Heart left ventricle (tissue), 11 donors: ENCODE results near the gene FASN. TPM values are rescaled to one million over a fixed set of nuclear protein-coding genes. Genes with fewer than 3 reads are reported as not detected.

ENCODE experiments used
- polyA plus RNA-seq, 2 donors: library from polyadenylated mRNA; stranded (reverse); fragments of 200-250 nt; gene quantifications; one replicate each; pipeline ENCODE4 v1.2.3, GENCODE V29; 2013
- total RNA-seq, 9 donors: library from RNA; depleted of rRNA in 2 of 9; stranded (reverse); fragments of >200 nt in 2 of 9; fragmentation: NEBNext Ultra II Directional in 3 of 9; extraction: Animal tissue kit (Norgen Biotek cat#: 25700) in 3 of 9; gene quantifications; one replicate each; pipeline versions ENCODE4 v1.1.0 to v1.2.4, GENCODE V29; 2016 to 2023
- donor health status: ischemic (EF 13 %, LVEDD 7.1; RV severe dilation, severe dysfunction).
- donor health status: healthy with polysubstance abuse.
- donor health status: DM: no; HTN: yes; CAD: no.
- donor health status: DM: no; HTN: no; CAD: no.
- donor health status: ischemic (EF 25% LVEDD 5.7; RV mildly dilated, moderate dysfunction).
- donor health status: healthy.
- donor health status: DM: yes; HTN: yes; CAD: no.
- donor health status: PGD.
- donor health status: nonischemic (EF 23%, LVEDD 6.1; RV moderate dilation, normal function).

FASN gene
- total and polyA plus RNA-seq, 11 donors: 6.9 to 103 (median 18.9) TPM

Other genes with a start within 250 kb of the FASN start
- gene P4HB, start 237.7 kb downstream of the FASN start, total RNA-seq: 100 to 1,000 TPM; 280 to 763 (median 374) TPM
- gene P4HB, start 237.7 kb downstream of the FASN start, polyA plus RNA-seq: 100 to 1,000 TPM; 246 to 584 TPM
- gene ARHGDIA, start 226.9 kb downstream of the FASN start, total RNA-seq: 100 to 1,000 TPM in 6 of 9 donors, 10 to 100 TPM in 3; 81.4 to 268 (median 152) TPM
- gene ARHGDIA, start 226.9 kb downstream of the FASN start, polyA plus RNA-seq: 100 to 1,000 TPM in 1 of 2 donors, 10 to 100 TPM in 1; 81.7 to 296 TPM
- 10 to 100 TPM; 25.1 to 39.9 (median 32.4) TPM for gene ALYREF, start 206.7 kb downstream of the FASN start, total RNA-seq
- 10 to 100 TPM in 1 of 2 donors, 1 to 10 TPM in 1; 9.8 to 50.5 TPM for gene ALYREF, start 206.7 kb downstream of the FASN start, polyA plus RNA-seq
- gene ANAPC11, start 206.5 kb downstream of the FASN start, total RNA-seq: 100 to 1,000 TPM; 118 to 255 (median 143) TPM
- gene ANAPC11, start 206.5 kb downstream of the FASN start, polyA plus RNA-seq: 100 to 1,000 TPM; 283 to 329 TPM
- gene NPB, start 196.0 kb downstream of the FASN start, total RNA-seq: 1 to 10 TPM in 1 of 9 donors, under 1 TPM in 7, not detected in 1; 0.13 to 1.2 (median 0.50) TPM
- gene NPB, start 196.0 kb downstream of the FASN start, polyA plus RNA-seq: under 1 TPM; 0.29 to 0.61 TPM
- gene PCYT2, start 186.8 kb downstream of the FASN start, total RNA-seq: 10 to 100 TPM; 28.8 to 85.5 (median 46.2) TPM
- gene PCYT2, start 186.8 kb downstream of the FASN start, polyA plus RNA-seq: 10 to 100 TPM; 60.4 to 64.0 TPM
- 10 to 100 TPM in 2 of 9 donors, 1 to 10 TPM in 7; 3.6 to 13.2 (median 6.6) TPM for gene SIRT7, start 180.1 kb downstream of the FASN start, total RNA-seq
- gene SIRT7, start 180.1 kb downstream of the FASN start, polyA plus RNA-seq: 10 to 100 TPM in 1 of 2 donors, 1 to 10 TPM in 1; 7.1 to 12.0 TPM
- gene MAFG, start 170.5 kb downstream of the FASN start, total RNA-seq: 10 to 100 TPM; 14.3 to 30.5 (median 18.0) TPM
- gene MAFG, start 170.5 kb downstream of the FASN start, polyA plus RNA-seq: 10 to 100 TPM; 10.2 to 23.6 TPM
- gene PYCR1, start 160.9 kb downstream of the FASN start, total RNA-seq: 10 to 100 TPM in 2 of 9 donors, 1 to 10 TPM in 7; 1.8 to 12.2 (median 5.4) TPM
- gene PYCR1, start 160.9 kb downstream of the FASN start, polyA plus RNA-seq: 10 to 100 TPM in 1 of 2 donors, 1 to 10 TPM in 1; 3.4 to 30.7 TPM
- gene MYADML2, start 151.0 kb downstream of the FASN start, total RNA-seq: 10 to 100 TPM in 1 of 9 donors, 1 to 10 TPM in 7, under 1 TPM in 1; 0.31 to 11.2 (median 3.9) TPM
- gene MYADML2, start 151.0 kb downstream of the FASN start, polyA plus RNA-seq: 1 to 10 TPM in 1 of 2 donors, under 1 TPM in 1; 0.19 to 7.4 TPM
- 1 to 10 TPM in 2 of 9 donors, under 1 TPM in 4, not detected in 3; 0.25 to 1.6 (median 0.54) TPM for gene NOTUM, start 137.0 kb downstream of the FASN start, total RNA-seq
- under 1 TPM; 0.53 to 0.80 TPM for gene NOTUM, start 137.0 kb downstream of the FASN start, polyA plus RNA-seq
- 10 to 100 TPM; 15.1 to 27.8 (median 22.5) TPM for gene ASPSCR1, start 120.6 kb downstream of the FASN start, total RNA-seq
- 10 to 100 TPM; 39.2 to 43.6 TPM for gene ASPSCR1, start 120.6 kb downstream of the FASN start, polyA plus RNA-seq
- 10 to 100 TPM; 16.8 to 62.0 (median 23.8) TPM for gene CENPX, start 75.4 kb downstream of the FASN start, total RNA-seq
- gene CENPX, start 75.4 kb downstream of the FASN start, polyA plus RNA-seq: 100 to 1,000 TPM in 1 of 2 donors, 10 to 100 TPM in 1; 37.3 to 126 TPM
- gene LRRC45, start 74.9 kb downstream of the FASN start, total RNA-seq: 1 to 10 TPM; 2.9 to 7.5 (median 5.6) TPM
- 1 to 10 TPM; 5.1 to 8.6 TPM for gene LRRC45, start 74.9 kb downstream of the FASN start, polyA plus RNA-seq
- gene RAC3, start 66.6 kb downstream of the FASN start, total RNA-seq: 1 to 10 TPM in 7 of 9 donors, under 1 TPM in 2; 0.76 to 2.6 (median 1.5) TPM
- gene RAC3, start 66.6 kb downstream of the FASN start, polyA plus RNA-seq: 1 to 10 TPM; 1.2 to 2.0 TPM
- 100 to 1,000 TPM; 139 to 312 (median 185) TPM for gene DCXR, start 60.5 kb downstream of the FASN start, total RNA-seq
- 100 to 1,000 TPM; 243 to 246 TPM for gene DCXR, start 60.5 kb downstream of the FASN start, polyA plus RNA-seq
- gene RFNG, start 46.4 kb downstream of the FASN start, total RNA-seq: 10 to 100 TPM; 16.4 to 30.6 (median 20.4) TPM
- 10 to 100 TPM; 24.0 to 25.8 TPM for gene RFNG, start 46.4 kb downstream of the FASN start, polyA plus RNA-seq
- 100 to 1,000 TPM in 2 of 9 donors, 10 to 100 TPM in 7; 76.7 to 151 (median 81.8) TPM for gene GPS1, start 46.3 kb downstream of the FASN start, total RNA-seq
- 10 to 100 TPM; 95.0 to 97.7 TPM for gene GPS1, start 46.3 kb downstream of the FASN start, polyA plus RNA-seq
- 10 to 100 TPM; 41.5 to 84.7 (median 59.4) TPM for gene DUS1L, start 32.4 kb downstream of the FASN start, total RNA-seq
- gene DUS1L, start 32.4 kb downstream of the FASN start, polyA plus RNA-seq: 100 to 1,000 TPM in 1 of 2 donors, 10 to 100 TPM in 1; 79.7 to 113 TPM
- gene CCDC57, start 114.6 kb upstream of the FASN start, total RNA-seq: 10 to 100 TPM in 5 of 9 donors, 1 to 10 TPM in 4; 4.3 to 17.6 (median 10.7) TPM
- 1 to 10 TPM; 8.7 to 9.5 TPM for gene CCDC57, start 114.6 kb upstream of the FASN start, polyA plus RNA-seq
- 10 to 100 TPM in 5 of 9 donors, 1 to 10 TPM in 4; 6.5 to 56.0 (median 12.9) TPM for gene SLC16A3, start 130.8 kb upstream of the FASN start, total RNA-seq
- gene SLC16A3, start 130.8 kb upstream of the FASN start, polyA plus RNA-seq: 10 to 100 TPM in 1 of 2 donors, 1 to 10 TPM in 1; 8.3 to 33.9 TPM
- gene CSNK1D, start 175.5 kb upstream of the FASN start, total RNA-seq: 10 to 100 TPM; 38.4 to 83.9 (median 66.1) TPM
- 10 to 100 TPM; 47.5 to 88.1 TPM for gene CSNK1D, start 175.5 kb upstream of the FASN start, polyA plus RNA-seq
- 1 to 10 TPM in 2 of 9 donors, under 1 TPM in 5, not detected in 2; 0.21 to 8.6 (median 0.42) TPM for gene CD7, start 219.4 kb upstream of the FASN start, total RNA-seq
- under 1 TPM; 0.23 to 0.53 TPM for gene CD7, start 219.4 kb upstream of the FASN start, polyA plus RNA-seq
- gene SECTM1, start 235.5 kb upstream of the FASN start, total RNA-seq: 10 to 100 TPM in 2 of 9 donors, 1 to 10 TPM in 7; 2.3 to 41.6 (median 3.5) TPM
- gene SECTM1, start 235.5 kb upstream of the FASN start, polyA plus RNA-seq: 1 to 10 TPM; 2.3 to 3.4 TPM